ENCODE data around the gene INO80B. TPM values are rescaled to one million over a fixed set of nuclear protein-coding genes. Genes with fewer than 3 reads are reported as not detected.

Gene INO80B
- total and polyA plus RNA-seq, 2 of the 8 experiments (the other 6 are each of a cell fraction or from before 2014, with no cell fraction given), result 3.9 to 18.5 TPM

DNA sequence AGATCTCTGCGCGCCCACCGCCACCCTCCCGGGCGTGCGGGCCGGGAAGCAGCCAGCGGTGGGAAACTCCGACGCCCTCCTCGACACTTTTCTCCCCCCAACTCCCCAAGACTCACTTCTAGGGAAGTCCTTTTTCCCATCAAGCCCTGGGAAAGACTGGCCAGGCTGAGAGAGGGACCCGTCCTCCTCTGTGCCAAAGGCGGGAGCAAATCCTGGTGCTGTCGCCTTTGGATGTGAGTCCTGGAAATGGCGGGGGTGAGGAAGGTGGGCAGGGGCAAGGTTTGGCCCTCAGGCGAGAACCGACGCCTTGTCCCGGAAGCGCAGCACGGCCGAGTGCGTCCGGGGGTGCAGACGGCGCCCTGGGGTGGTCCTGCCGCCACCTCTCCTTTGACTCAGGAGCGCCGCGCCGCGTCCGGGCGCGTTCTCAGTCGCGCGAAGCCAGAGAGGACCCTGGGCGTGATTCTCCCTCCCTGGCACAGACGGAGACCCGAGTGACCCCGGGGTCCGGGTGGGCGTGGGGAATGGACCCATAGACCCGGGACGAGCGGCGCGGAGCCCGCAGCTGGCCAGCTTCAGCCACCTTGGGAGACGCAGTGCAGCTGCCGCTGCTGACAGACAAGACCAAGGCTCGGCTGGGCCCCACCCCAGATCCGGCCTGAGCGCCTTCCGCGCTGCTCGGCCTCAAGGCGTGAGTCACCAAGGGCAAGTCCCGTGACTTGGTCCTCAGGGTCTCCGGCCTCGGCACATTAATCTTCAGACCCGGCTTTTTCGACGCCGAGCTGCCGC lies 48.0 kb downstream of the INO80B start (continued):
- TF ChIP-seq SAP30 (IDR thresholded peaks at IDR 0.05; ENCODE audit: insufficient read depth, insufficient replicate concordance, low read length), result no peak
